CD4-positive, alpha-beta T cell (primary cell): Measurements from ENCODE around the gene SPTLC1. TPM values are rescaled to one million over a fixed set of nuclear protein-coding genes. Genes with fewer than 3 reads are reported as not detected.

Experiments
- ATAC-seq: fragments of 200-7000 bp; cut with Tn5 transposase; one replicate; pipeline ENCODE4 v1.10.0; 2022; ENCODE audit warnings: mild to moderate bottlenecking; ENCODE audit not compliant: poor library complexity
- CTCF ChIA-PET: fragments of 350-600 bp; sonication (Branson Sonifier 250); formaldehyde crosslinking; loops from one replicate; lab custom pipeline; 2021; ENCODE audit warnings: antibody characterized with exemption, inconsistent platforms; lab: Charles Lee
- POLR2A ChIA-PET: fragments of 350-600 bp; sonication (Branson Sonifier 250); formaldehyde crosslinking; loops from one replicate; lab custom pipeline; 2021; ENCODE audit warnings: antibody characterized with exemption, inconsistent platforms; lab: Charles Lee
- DNase-seq, 14 experiments: peaks; one replicate each; pipeline ENCODE4 v3.0.0-alpha.2; 2013 to 2020; ENCODE audit warnings: mixed read lengths in 2 of 14
- H3K27ac ChIP-seq, 2 donors: one replicate each; pipeline versions ENCODE4 v1.5.1 to v1.7.0; 2013; ENCODE audit warnings: low read length in 2 of 2, low read depth in 1 of 2, mild to moderate bottlenecking in 1 of 2
- H3K27me3 ChIP-seq, 2 experiments: 1 replicate in 1 of 2; 2 replicates in 1 of 2; pipeline versions ENCODE4 v1.6.1 to v1.7.0; 2013; ENCODE audit warnings: low read length in 2 of 2, control low read depth in 1 of 2, mild to moderate bottlenecking in 1 of 2, moderate library complexity in 1 of 2; ENCODE audit not compliant: insufficient read depth in 2 of 2, control insufficient read depth in 1 of 2
- H3K36me3 ChIP-seq: one replicate; pipeline ENCODE4 v1.6.1; 2013; ENCODE audit warnings: low read length, control low read depth; ENCODE audit not compliant: insufficient read depth
- H3K4me1 ChIP-seq: one replicate; pipeline ENCODE4 v1.6.1; 2013; ENCODE audit warnings: low read length, control low read depth; ENCODE audit not compliant: insufficient read depth
- H3K4me3 ChIP-seq: one replicate; pipeline ENCODE4 v1.5.1; 2013; ENCODE audit warnings: mild to moderate bottlenecking, low read length, moderate library complexity
- H3K9me3 ChIP-seq, 2 experiments: 1 replicate in 1 of 2; 2 replicates in 1 of 2; pipeline versions ENCODE4 v1.6.1 to v1.7.0; 2013; ENCODE audit warnings: low read length in 2 of 2, mild to moderate bottlenecking in 2 of 2, control low read depth in 1 of 2, moderate library complexity in 1 of 2; ENCODE audit not compliant: control insufficient read depth in 1 of 2, insufficient read depth in 1 of 2
- H3K27ac Mint-ChIP-seq: one replicate; pipeline ENCODE4 v1.8.0; 2020; ENCODE audit warnings: mixed read lengths
- H3K27me3 Mint-ChIP-seq: one replicate; pipeline ENCODE4 v1.8.0; 2021; ENCODE audit warnings: mixed read lengths
- H3K36me3 Mint-ChIP-seq: one replicate; pipeline ENCODE4 v1.8.0; 2021; ENCODE audit warnings: low read depth, mixed read lengths
- H3K4me1 Mint-ChIP-seq: one replicate; pipeline ENCODE4 v1.8.0; 2021; ENCODE audit warnings: low read depth, mixed read lengths
- H3K4me3 Mint-ChIP-seq: one replicate; pipeline ENCODE4 v1.8.0; 2020; ENCODE audit warnings: mild to moderate bottlenecking, mixed read lengths
- H3K9me3 Mint-ChIP-seq: one replicate; pipeline ENCODE4 v1.8.0; 2020; ENCODE audit warnings: mixed read lengths
- intact Hi-C, 2 experiments: fragments of 100-400 bp; cut with DNase I in 1 of 2; cut with micrococcal nuclease in 1 of 2; formaldehyde crosslinking; loops; one replicate each; pipeline versions ENCODE4 v1.15.1 to v1.9.0; 2023 to 2025; cut with DNase I, micrococcal nuclease
- total RNA-seq, 174 experiments: library from RNA in 2 of 174; stranded (reverse) in 2 of 174; gene quantifications; one replicate each; pipeline ENCODE4 v1.2.3 and lab custom pipeline; 2021 to 2026
- TF ChIP-seq, protein P1 (sequence below): fragments of 200-600 bp; IDR thresholded peaks from one replicate; pipeline ENCODE4 v1.8.0; 2022; ENCODE audit warnings: antibody characterized with exemption, mild to moderate bottlenecking

SPTLC1 gene
- total RNA-seq, 2 experiments from 2014 or later: 40.9 to 43.0 TPM

DNA sequence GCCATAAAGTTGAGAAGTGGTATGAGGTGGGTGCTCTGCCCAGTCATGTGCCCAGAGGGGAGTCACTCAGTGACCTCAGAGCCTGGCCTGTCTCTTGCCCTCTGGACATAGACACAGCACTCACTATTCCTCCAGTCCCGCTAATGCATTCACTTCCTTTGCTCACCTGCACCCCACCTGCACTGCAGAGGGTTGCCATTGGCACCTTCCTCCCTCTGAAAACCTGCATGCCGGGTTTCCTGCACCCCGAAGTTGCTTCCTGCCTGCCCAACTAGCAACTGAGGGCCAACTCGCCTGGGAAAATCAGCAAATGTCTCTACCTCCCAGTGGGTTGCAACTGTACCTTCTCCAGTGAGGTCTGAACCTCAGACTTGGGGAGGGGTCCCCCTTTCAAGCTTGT, 48.1 kb upstream of the SPTLC1 start:
- CTCF ChIA-PET: interaction anchor here (1.5 kb wide), 1 partner anchor 23 kb away, joined by 3 read pairs; no protein-coding TSS in a partner anchor
- TF ChIP-seq, protein P1, sequence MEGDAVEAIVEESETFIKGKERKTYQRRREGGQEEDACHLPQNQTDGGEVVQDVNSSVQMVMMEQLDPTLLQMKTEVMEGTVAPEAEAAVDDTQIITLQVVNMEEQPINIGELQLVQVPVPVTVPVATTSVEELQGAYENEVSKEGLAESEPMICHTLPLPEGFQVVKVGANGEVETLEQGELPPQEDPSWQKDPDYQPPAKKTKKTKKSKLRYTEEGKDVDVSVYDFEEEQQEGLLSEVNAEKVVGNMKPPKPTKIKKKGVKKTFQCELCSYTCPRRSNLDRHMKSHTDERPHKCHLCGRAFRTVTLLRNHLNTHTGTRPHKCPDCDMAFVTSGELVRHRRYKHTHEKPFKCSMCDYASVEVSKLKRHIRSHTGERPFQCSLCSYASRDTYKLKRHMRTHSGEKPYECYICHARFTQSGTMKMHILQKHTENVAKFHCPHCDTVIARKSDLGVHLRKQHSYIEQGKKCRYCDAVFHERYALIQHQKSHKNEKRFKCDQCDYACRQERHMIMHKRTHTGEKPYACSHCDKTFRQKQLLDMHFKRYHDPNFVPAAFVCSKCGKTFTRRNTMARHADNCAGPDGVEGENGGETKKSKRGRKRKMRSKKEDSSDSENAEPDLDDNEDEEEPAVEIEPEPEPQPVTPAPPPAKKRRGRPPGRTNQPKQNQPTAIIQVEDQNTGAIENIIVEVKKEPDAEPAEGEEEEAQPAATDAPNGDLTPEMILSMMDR: no peak
- ATAC-seq: no peak
- Histone ChIP-seq H3K27me3 (peaks cover 5 to 8% of the 10 kb centered on the region in 2 experiments), H3K4me1 (no peaks in the 10 kb centered on the region), H3K27ac (no peak overlapping the region), H3K9me3 (peaks cover 0 to 10% of the 10 kb centered on the region in 2 experiments), H3K4me3 (no peak overlapping the region), H3K36me3 (no peaks in the 10 kb centered on the region)
- intact Hi-C loops: no loop called here
- Mint-ChIP-seq H3K4me1 (no peaks in the 10 kb centered on the region), H3K4me3 (no peak overlapping the region), H3K27me3 (peaks cover 19% of the 10 kb centered on the region), H3K9me3 (peaks cover 4% of the 10 kb centered on the region), H3K36me3 (no peaks in the 10 kb centered on the region), H3K27ac (no peak overlapping the region)
- POLR2A ChIA-PET: no interaction called here
- no peak for DNase-seq

DNA sequence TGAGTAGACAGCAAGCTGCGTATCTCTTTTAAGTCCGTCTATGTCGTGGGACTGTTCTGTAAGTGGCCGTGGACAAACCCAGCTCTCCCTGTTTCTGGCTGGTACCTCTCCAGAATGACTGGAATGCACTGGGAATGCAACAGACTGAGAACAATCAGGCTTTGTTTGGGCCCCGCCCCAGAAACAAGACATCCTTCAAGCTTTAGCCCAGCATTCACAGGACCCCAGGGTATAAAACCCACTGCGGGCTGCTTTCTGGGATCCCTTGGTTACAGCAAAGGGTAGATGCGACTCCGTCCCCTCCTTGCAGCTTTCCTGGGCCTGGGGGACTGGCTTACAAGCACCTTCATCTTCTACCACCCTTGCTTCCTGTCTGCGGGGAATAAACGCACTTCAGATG, 45.6 kb upstream of the SPTLC1 start:
- H3K4me1 ChIP-seq: no peaks in the 10 kb centered on the region
- no peak overlapping the region for H3K4me3 ChIP-seq
- Mint-ChIP-seq H3K9me3 (peaks cover 4% of the 10 kb centered on the region), H3K27me3 (peaks cover 27% of the 10 kb centered on the region), H3K27ac (no peak overlapping the region), H3K4me3 (no peak overlapping the region), H3K4me1 (no peaks in the 10 kb centered on the region), H3K36me3 (no peaks in the 10 kb centered on the region)
- H3K9me3 ChIP-seq: peaks cover 0 to 10% of the 10 kb centered on the region in 2 experiments
- ATAC-seq (no peak), DNase-seq (no peak)
- CTCF ChIA-PET: no interaction called here
- TF ChIP-seq, protein P1: no peak
- no peaks in the 10 kb centered on the region for H3K36me3 ChIP-seq
- peaks cover 5 to 8% of the 10 kb centered on the region in 2 experiments for H3K27me3 ChIP-seq
- H3K27ac ChIP-seq: no peak overlapping the region
- intact Hi-C loops: no loop called here
- POLR2A ChIA-PET: no interaction called here

DNA sequence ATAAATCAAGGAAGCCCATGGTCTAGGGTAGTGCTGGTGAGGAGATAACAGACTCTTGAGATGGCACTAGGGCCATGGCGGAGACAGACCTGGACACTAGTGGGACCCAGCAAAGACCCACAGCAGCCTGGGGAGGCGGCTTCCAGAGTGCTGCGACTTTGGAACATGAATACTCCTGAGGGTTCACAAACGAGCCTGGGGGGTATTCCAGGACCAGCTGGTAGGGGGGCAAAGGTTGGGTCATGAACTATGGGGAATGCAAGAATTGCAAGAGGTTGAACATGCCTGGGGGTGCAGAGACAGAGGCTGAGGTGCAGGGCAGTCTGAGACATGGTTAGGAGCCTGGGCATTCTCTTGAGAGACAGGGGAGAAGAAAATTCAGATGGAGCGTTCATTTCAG, 43.8 kb upstream of the SPTLC1 start:
- peaks cover 5% of the 10 kb centered on the region in 2 experiments for H3K27me3 ChIP-seq

More for the DNA sequence above, 43.8 kb upstream of the SPTLC1 start:
- POLR2A ChIA-PET: no interaction called here
- no peak overlapping the region for H3K27ac Mint-ChIP-seq
- ATAC-seq: no peak
- H3K4me3 ChIP-seq: no peak overlapping the region
- no peaks in the 10 kb centered on the region for H3K4me1 ChIP-seq
- no peaks in the 10 kb centered on the region for H3K36me3 ChIP-seq
- no peaks in the 10 kb centered on the region for H3K4me1 Mint-ChIP-seq
- CTCF ChIA-PET: no interaction called here
- no peak overlapping the region for H3K4me3 Mint-ChIP-seq
- TF ChIP-seq, protein P1: no peak
- DNase-seq: no peak
- H3K27me3 Mint-ChIP-seq: peaks cover 32% of the 10 kb centered on the region
- no peak overlapping the region for H3K27ac ChIP-seq
- no peaks in the 10 kb centered on the region for H3K9me3 ChIP-seq
- intact Hi-C loops: no loop called here
- no peaks in the 10 kb centered on the region for H3K36me3 Mint-ChIP-seq
- H3K9me3 Mint-ChIP-seq: no peaks in the 10 kb centered on the region
